ENCODE measurements around the gene MYL3.
A peak's percentile ranks its signal among the peaks of the same experiment; 100 is the strongest.
"Not testable (repeated sequence)": the region's sequence is repeated elsewhere in the genome, so short reads cannot be mapped to it uniquely, and the experiment has no call there.

The MYL3 gene

GRCh38 chr3:46821553-46821952, 41.7 kb downstream of the MYL3 start:
- DNase-seq, result no peak

- no peak for DNase-seq
These were observed 42.4 kb downstream of the MYL3 start for GRCh38 chr3:46820852-46821251.

- DNase-seq, result peak; percentile 43
These were observed 50.9 kb downstream of the MYL3 start for GRCh38 chr3:46812237-46812791.

- peak; percentile 12 for DNase-seq
These were observed 51.5 kb downstream of the MYL3 start for GRCh38 chr3:46811615-46812236.

GRCh38 chr3:46808766-46809165, 54.5 kb downstream of the MYL3 start:
- not testable (repeated sequence) for DNase-seq

Data from NCI-H1105 treated with DMSO at 0.1 percent for 48 hours (cell line).